Measurements from ENCODE around the gene CCDC32.

DNA sequence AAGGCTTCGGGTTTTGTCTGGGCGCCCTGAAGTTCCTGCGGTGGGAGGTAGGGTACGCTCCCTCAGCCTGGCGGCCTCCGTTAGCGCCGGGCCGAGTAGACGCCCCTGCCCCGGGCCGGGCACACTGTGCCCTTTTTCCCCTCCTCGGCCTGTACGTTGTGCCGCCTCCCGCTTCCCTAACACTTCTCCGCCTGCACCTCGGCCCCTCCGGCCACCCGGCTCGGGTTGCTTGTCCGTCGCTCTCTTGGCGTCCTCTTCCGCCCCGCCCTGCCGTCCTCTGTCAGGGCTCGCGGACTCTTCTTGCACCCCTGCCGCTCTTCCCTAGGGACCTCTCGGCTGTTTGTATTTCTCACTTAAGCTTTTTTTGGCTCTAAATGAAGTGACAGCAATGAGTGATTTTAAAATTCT is 29.6 kb upstream of the CCDC32 start:
- TF ChIP-seq SNAPC2 (CRISPR knock-in tag; IDR thresholded peaks at IDR 0.05): no peak
- no peak for TF ChIP-seq REXO4 (CRISPR knock-in tag; IDR thresholded peaks at IDR 0.05; ENCODE audit: borderline replicate concordance)
- no peak for TF ChIP-seq SMC3 (IDR thresholded peaks at IDR 0.05; ENCODE audit: low read length)
- no peak for TF ChIP-seq HDAC6 (IDR thresholded peaks at IDR 0.05; ENCODE audit: low read depth, low read length)
- no peak for TF ChIP-seq SMAD1 (CRISPR knock-in tag; IDR thresholded peaks at IDR 0.05; ENCODE audit: borderline replicate concordance, low read depth)
- TF ChIP-seq ZBTB49 (CRISPR knock-in tag; IDR thresholded peaks at IDR 0.05; ENCODE audit: borderline replicate concordance): no peak
- TF ChIP-seq, protein P1, sequence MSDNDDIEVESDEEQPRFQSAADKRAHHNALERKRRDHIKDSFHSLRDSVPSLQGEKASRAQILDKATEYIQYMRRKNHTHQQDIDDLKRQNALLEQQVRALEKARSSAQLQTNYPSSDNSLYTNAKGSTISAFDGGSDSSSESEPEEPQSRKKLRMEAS (IDR thresholded peaks at IDR 0.05): no peak
- no peak for TF ChIP-seq TCF12 (IDR thresholded peaks at IDR 0.05)
- no peak for TF ChIP-seq TCF12 (CRISPR knock-in tag; IDR thresholded peaks at IDR 0.05)
- no peak for TF ChIP-seq RBM22 (optimal IDR thresholded peaks at IDR 0.05; ENCODE audit: low read length)
- peak; percentile 78; the same call in 1 of the 2 replicates for TF ChIP-seq KMT2A (CRISPR knock-in tag; IDR thresholded peaks at IDR 0.05)
- TF ChIP-seq RAD21 (CRISPR knock-in tag; IDR thresholded peaks at IDR 0.05): no peak
